Esophagus squamous epithelium (tissue), 5 donors: ENCODE data around the gene PLXDC2. TPM values are rescaled to one million over a fixed set of nuclear protein-coding genes. Genes with fewer than 3 reads are reported as not detected.

ENCODE experiments used
- DNase-seq: peaks from one replicate; lab custom pipeline; 2025; lab: John Stamatoyannopoulos, UW
- H3K27ac ChIP-seq, 4 donors: fragments of 200-600 bp; sonication (generic); one replicate each; pipeline ENCODE4 v1.5.1; 2016 to 2019; ENCODE audit warnings: mild to moderate bottlenecking in 1 of 4
- H3K27me3 ChIP-seq, 4 donors: fragments of 200-600 bp; sonication (generic); 1 replicate in 3 of 4; 2 replicates in 1 of 4; pipeline versions ENCODE4 v1.5.1 to v1.6.0; 2017 to 2021; ENCODE audit warnings: antibody characterized with exemption in 1 of 4
- H3K36me3 ChIP-seq, 3 donors: fragments of 200-600 bp; sonication (generic); one replicate each; pipeline ENCODE4 v1.5.1; 2016 to 2019
- H3K4me1 ChIP-seq, 3 donors: fragments of 200-600 bp; sonication (generic); one replicate each; pipeline ENCODE4 v1.5.1; 2017 to 2019
- H3K4me3 ChIP-seq, 4 donors: fragments of 200-600 bp; sonication (generic); 1 replicate in 3 of 4; 2 replicates in 1 of 4; pipeline ENCODE4 v1.5.1; 2016 to 2019; ENCODE audit warnings: mild to moderate bottlenecking in 2 of 4, moderate library complexity in 1 of 4
- H3K9me3 ChIP-seq, 3 donors: fragments of 200-600 bp; sonication (generic); one replicate each; pipeline ENCODE4 v1.5.1; 2016 to 2019
- CTCF ChIP-seq, 6 experiments: fragments of 450-650 bp in 4 of 6; fragments of 200-600 bp in 2 of 6; sonication (generic) in 2 of 6; IDR thresholded peaks; one replicate each; pipeline ENCODE4 v1.5.1; 2016 to 2019; ENCODE audit warnings: antibody characterized with exemption in 6 of 6, mild to moderate bottlenecking in 4 of 6, moderate library complexity in 4 of 6
- POLR2A ChIP-seq, 4 donors: fragments of 450-650 bp; IDR thresholded peaks; one replicate each; pipeline ENCODE4 v1.6.1; 2017; ENCODE audit warnings: antibody characterized with exemption in 4 of 4, mild to moderate bottlenecking in 4 of 4, moderate library complexity in 3 of 4
- WGBS, 2 donors: methylation state at CpG; one replicate each; pipeline ENCODE4 v1.1.5; 2018; 5-methylcytosine and 5-hydroxymethylcytosine counted together
- intact Hi-C: fragments of 100-400 bp; cut with DNase I; formaldehyde crosslinking; loops from one replicate; pipeline ENCODE4 v1.15.0; 2022
- total RNA-seq, 4 donors: library from RNA; depleted of rRNA; stranded (reverse); fragments of >200 nt; gene quantifications; one replicate each; pipeline ENCODE4 v1.1.0, GENCODE V29; 2016
- donor health status: DM: yes; HTN: yes; CAD: no.

The PLXDC2 gene
- total RNA-seq, 4 donors from 2014 or later: 22.4 to 50.4 (median 36.9) TPM

- intact Hi-C loops: no loop called here
- 79 to 89% methylated on average over 3 of the region's 3 CpGs for WGBS, 2 donors
- no peaks in the 10 kb centered on the region for H3K9me3 ChIP-seq
- H3K4me1 ChIP-seq: peaks cover 0 to 19% (median 5%) of the 10 kb centered on the region in 3 donors
- TF ChIP-seq POLR2A (IDR thresholded peaks at IDR 0.05) (no peak), CTCF (IDR thresholded peaks at IDR 0.05) (no peak)
- H3K4me3 ChIP-seq: no peak overlapping the region
- no peaks in the 10 kb centered on the region for H3K27me3 ChIP-seq
- no peak overlapping the region for H3K27ac ChIP-seq
- H3K36me3 ChIP-seq: no peaks in the 10 kb centered on the region
- no peak for DNase-seq
Observed at GRCh38 chr10:19874190-19874589, 58.0 kb downstream of the PLXDC2 start.

GRCh38 chr10:19874791-19875190 is 58.6 kb downstream of the PLXDC2 start:
- Histone ChIP-seq H3K9me3 (no peaks in the 10 kb centered on the region), H3K4me3 (no peak overlapping the region), H3K36me3 (no peaks in the 10 kb centered on the region), H3K27me3 (no peaks in the 10 kb centered on the region), H3K27ac (no peak overlapping the region), H3K4me1 (peaks cover 0 to 19% (median 5%) of the 10 kb centered on the region in 3 donors)
- 58% methylated on average over 9 of the region's 9 CpGs for WGBS, 2 donors
- no peak for TF ChIP-seq POLR2A (IDR thresholded peaks at IDR 0.05)
- no peak for TF ChIP-seq CTCF (IDR thresholded peaks at IDR 0.05)
- intact Hi-C loops: no loop called here
- DNase-seq: no peak

GRCh38 chr10:19876570-19876969 is 60.3 kb downstream of the PLXDC2 start:
- TF ChIP-seq POLR2A (IDR thresholded peaks at IDR 0.05): no peak
- no peak for TF ChIP-seq CTCF (IDR thresholded peaks at IDR 0.05)

GRCh38 chr10:19877466-19878255 is 61.4 kb downstream of the PLXDC2 start:
- DNase-seq: no peak
- Histone ChIP-seq H3K4me1 (peaks cover 0 to 19% (median 5%) of the 10 kb centered on the region in 3 donors), H3K4me3 (no peak overlapping the region), H3K27me3 (no peaks in the 10 kb centered on the region), H3K36me3 (no peaks in the 10 kb centered on the region), H3K9me3 (no peaks in the 10 kb centered on the region), H3K27ac (no peak overlapping the region)
- intact Hi-C loops: no loop called here
- 89 to 92% methylated on average over 8 of the region's 8 CpGs for WGBS, 2 donors
- TF ChIP-seq POLR2A (IDR thresholded peaks at IDR 0.05) (no peak), CTCF (IDR thresholded peaks at IDR 0.05) (no peak)

More at GRCh38 chr10:19876570-19876969, 60.3 kb downstream of the PLXDC2 start:
- Histone ChIP-seq H3K9me3 (no peaks in the 10 kb centered on the region), H3K4me1 (peaks cover 0 to 19% (median 5%) of the 10 kb centered on the region in 3 donors), H3K36me3 (no peaks in the 10 kb centered on the region), H3K27ac (no peak overlapping the region), H3K4me3 (no peak overlapping the region), H3K27me3 (no peaks in the 10 kb centered on the region)
- intact Hi-C loops: no loop called here
- WGBS, 2 donors: 71 to 77% methylated on average over 2 of the region's 2 CpGs
- no peak for DNase-seq

GRCh38 chr10:19882621-19883020 is 66.4 kb downstream of the PLXDC2 start:
- 82 to 97% methylated on average over 3 to 5 of the region's 5 CpGs for WGBS, 2 donors
- H3K27me3 ChIP-seq: no peaks in the 10 kb centered on the region
- intact Hi-C loops: no loop called here
- TF ChIP-seq POLR2A (IDR thresholded peaks at IDR 0.05): no peak
- no peak for TF ChIP-seq CTCF (IDR thresholded peaks at IDR 0.05)
- no peaks in the 10 kb centered on the region for H3K4me1 ChIP-seq
- H3K27ac ChIP-seq: no peak overlapping the region
- DNase-seq: no peak
- no peaks in the 10 kb centered on the region for H3K9me3 ChIP-seq
- H3K36me3 ChIP-seq: no peaks in the 10 kb centered on the region
- H3K4me3 ChIP-seq: no peak overlapping the region
